HG02610 (cell line): ENCODE results near the gene LRRC18.

ENCODE experiments used
- ATAC-seq: cut with Tn5 transposase; IDR thresholded peaks from one replicate; pipeline ENCODE4 v1.9.1; 2021; ENCODE audit warnings: mild to moderate bottlenecking, moderate library complexity; ENCODE audit not compliant: unreplicated experiment

LRRC18 gene

DNA sequence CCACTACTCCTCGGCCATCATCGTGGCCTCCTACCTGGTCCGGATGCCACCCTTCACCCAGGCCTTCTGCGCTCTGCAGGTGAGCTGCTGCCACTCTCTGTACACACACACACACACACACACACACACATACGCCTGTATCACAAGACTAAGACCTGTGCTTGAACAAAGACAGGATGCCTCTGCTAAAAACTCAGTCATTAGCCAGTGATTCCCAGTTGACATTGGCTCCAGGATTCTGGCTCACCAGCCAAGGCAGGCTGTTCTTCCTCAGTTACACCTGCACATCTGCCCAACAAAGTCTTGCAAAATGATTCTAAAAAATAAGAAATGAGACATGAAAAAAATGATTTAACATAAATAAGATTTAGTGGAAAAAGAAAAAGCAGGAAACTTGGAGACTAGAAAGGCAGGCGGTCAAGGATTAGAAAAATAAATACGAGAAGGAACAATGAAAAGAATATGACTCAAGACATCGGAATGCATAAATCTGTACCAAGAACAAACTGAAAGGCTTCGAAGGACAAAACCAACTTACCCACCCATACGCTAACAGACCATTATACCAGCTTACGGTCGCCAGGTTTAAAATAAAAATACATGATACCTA is 7.4 kb upstream of the LRRC18 start:
- no peak for ATAC-seq

DNA sequence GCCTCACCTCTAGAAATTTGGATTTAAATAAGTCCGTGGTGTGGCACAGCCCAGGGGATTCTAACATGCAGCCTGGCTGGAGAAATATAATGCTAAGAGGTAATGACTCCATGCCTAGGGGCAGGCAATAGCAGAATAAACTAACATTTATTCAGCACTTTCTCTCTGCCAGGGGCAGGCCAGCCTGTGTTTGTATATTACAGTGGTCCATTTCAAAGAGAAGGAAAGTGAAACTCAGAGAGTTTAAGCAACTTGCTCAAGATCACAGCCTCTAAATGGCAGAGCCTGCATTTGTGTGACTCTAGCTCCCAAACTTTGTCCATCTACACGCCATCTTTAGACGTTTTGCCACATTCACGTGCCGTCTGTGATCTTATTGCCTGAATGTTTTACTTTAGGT is 6.7 kb upstream of the LRRC18 start:
- no peak for ATAC-seq

DNA sequence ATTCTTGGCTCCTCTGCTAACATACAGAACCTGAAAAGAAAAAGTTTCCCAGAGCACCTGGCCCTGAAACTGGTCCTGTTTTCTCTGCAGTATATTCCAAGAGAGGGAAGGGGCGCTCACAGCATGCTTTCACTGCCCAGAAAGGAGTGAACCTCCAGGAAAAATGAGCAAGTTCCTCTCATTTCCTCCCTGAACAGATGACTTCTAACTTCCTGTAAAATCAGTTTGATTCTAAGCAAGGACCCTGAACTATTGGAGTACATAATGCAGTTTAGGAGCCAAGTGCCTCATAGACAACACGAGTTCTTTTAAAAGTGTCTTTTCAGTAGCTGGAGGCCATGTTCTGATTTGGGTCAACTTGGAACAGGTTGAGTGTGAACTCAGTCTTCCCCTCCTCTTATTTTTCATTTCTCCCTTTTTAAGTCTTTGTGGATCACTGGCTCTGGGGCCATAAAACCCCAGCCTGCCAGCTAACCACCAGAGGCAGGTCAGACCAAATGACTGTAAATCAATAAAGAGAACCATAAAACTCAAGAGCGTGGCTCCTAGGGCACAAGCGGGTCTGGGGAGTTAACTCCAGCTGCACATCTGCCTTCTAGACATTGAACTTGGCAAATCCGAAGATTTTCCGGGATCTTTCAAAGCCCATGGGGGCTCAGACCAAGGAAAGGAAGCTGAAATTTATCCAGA is 5.9 kb upstream of the LRRC18 start:
- no peak for ATAC-seq

DNA sequence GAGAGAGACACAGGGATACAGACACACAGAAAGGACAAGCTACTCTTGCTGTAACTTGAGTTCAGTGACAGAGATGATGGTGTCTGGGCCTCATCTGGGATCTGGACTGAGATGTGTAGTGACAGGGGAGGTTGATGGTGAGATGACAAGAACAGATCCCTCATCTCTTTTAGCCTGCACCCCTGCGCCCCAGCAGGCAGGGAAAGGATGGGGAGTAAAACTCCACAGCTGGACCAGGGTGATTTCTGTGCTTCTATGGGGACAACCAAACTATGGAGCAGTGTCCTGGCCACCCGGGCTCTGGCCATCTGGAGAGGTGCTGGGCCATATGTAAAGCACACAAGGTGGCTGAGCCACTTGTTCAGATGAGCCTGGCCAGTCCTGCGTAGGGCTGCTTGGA is 4.5 kb upstream of the LRRC18 start:
- ATAC-seq: no peak

DNA sequence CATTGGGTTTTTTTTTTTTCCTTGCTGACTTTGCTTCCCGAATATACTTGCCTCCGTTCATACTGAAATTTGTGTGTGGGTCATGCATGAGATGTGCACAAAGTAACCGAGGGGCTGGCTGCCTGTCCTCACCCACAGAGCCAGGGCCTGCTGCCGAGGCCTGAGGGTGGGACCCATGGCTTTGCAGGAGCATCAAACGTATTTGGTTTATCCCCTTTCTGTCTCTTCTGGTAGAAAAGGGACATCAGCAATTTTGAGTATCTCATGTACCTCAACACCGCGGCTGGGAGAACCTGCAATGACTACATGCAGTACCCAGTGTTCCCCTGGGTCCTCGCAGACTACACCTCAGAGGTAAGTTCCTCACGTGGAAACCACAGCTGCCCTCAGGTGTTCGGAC is 3.5 kb upstream of the LRRC18 start:
- ATAC-seq: no peak

DNA sequence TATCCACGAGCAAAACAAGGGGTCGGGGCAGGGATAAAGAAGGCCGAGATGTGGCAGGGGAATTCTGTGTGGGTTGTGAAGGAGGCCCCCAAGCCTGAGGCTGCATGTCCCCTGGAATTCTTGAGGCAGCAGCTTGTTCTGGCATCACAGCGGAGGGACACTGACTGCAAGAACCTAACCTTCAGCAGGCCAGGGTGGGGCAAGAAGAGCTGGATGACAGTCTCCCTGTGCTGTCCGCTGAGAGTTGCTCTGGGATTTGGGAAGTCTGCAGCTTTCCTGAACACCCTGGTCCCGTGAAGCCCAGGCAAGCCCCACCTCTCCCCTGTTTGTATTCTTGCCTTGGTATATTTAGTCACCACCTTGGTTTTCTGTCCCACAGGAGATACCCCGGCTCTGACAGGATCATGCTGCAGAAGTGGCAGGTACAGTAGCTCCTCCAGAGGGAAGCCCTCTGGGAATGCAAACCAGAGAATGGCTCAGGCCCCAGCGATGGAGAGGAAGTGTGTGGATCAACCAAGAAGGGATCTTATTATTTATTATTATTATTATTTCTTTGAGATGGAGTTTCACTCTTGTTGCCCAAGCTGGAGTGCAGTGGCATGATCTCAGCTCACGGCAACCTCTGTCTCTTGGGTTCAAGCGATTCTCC is 1.9 kb upstream of the LRRC18 start:
- ATAC-seq: no peak

DNA sequence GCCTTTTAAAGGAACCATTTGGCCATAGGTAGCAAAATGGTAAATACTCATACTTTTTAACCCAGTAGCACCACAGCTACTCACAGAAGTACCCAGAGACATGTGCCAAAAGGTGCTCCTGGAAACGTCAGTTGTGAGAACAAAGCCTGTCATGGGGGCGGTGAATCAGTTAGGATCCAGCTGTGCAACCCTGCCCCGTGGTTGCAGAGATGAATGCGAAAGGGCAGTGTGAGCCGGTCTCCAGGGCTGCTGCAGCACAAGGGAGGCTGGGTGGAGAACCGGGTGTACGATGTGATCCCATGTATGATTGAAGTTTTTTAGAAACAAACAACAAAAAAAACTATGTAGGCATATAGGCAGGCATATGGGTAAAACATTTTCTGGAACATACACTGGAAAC is 1.3 kb upstream of the LRRC18 start:
- no peak for ATAC-seq

DNA sequence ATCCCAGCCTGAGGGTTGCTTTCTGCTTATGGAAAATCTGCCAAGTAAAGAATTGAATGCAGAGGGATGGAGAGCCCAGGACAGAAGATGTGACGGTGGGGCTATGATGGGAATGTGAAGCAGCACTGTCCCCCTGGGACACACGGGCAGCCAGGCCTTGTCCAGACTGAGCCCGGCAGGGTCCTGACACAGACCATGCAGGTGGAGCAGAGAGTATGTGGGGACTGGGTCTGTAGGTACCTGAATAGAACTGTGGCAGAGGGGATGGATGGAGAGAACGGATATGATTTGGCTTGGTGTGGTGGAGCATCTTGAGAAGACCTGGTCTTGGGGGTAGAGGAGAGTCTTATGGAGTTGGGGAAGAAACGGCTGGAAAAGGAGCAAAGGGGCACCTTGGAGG is 732 bp upstream of the LRRC18 start:
- ATAC-seq: no peak

DNA sequence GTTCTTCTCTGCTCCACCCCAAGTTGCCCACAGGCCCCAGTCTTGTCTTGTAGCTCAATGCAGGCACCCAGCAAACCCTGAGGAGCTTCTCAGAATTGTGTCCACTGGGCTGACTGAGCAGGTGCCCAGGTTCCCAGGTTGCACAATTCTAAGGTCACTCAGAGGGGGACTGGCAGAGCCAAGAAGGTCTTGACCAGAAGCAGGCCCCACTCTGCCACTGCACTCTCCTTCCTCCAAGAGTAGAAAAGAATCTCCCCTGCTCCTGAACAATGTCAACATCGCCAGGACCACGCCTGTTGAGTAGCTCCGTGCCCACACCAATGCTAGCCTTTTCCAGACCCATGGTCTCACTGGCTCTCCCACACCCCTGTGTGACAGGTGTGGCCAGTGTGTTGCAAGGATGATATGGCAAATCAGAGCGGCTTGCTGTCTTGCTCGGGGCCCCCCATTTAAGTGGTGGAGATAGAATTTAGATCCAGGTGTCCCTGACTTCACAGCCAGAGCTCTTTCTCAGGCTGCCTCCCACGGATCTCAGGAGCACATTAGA is 577 bp downstream of the LRRC18 start:
- ATAC-seq: no peak

DNA sequence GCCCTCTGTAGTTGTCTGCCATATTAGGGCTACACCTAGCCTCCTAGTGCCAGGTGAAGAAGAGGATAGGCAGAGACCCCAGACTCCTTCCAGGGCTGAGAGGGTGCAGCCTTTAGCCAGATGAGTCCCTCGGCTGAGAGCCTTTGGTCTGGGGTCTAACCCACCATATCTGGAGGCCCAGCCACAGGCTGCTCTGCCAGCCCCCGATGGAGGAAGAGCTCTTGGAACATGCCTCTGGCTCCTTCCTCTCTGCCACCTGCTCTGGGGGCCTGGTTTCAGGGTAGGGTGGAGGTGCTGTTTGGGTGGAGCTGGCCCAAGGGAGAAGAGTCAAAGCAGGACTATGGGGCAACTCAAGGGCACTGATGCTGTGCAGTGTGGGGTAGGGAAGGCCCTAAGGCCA is 1.4 kb downstream of the LRRC18 start:
- ATAC-seq: no peak

DNA sequence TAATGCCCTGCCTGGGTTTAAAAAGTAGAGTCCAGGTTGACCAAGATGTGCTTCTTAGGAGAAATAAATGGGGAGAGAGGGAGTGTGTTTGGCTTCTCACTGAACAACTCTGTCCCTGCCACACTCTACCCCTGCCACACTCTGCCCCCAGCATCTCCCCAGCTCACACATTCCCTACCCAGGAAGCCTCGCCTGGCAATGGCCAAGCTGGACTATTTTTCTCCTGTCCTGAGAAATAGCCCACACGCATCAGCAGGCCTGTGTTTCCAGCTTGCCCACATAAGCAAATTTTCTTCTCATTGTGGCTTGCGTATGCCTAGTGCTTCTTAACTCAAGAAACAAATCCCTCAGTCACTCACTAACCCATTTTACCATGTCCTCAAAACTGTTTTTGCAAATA is 1.8 kb downstream of the LRRC18 start:
- no peak for ATAC-seq

DNA sequence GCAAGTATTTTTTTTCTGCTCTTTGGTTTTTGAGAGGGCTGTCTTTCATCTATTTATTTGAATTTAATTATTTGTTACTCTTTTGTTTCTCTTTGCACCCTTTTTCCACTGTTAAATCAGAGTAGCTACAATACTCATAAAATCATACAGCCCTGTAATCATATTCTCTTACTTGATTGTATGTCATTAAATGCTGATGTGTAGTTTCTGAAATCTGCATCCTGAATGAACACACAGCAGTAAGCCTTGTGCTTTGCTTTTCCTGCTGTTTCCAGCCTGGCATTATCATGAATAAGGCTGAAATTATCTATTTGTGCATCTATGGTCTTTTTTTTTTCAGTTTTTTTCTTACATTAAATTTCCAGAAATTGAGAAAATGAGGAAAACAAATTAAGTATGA is 4.1 kb downstream of the LRRC18 start:
- ATAC-seq: no peak

DNA sequence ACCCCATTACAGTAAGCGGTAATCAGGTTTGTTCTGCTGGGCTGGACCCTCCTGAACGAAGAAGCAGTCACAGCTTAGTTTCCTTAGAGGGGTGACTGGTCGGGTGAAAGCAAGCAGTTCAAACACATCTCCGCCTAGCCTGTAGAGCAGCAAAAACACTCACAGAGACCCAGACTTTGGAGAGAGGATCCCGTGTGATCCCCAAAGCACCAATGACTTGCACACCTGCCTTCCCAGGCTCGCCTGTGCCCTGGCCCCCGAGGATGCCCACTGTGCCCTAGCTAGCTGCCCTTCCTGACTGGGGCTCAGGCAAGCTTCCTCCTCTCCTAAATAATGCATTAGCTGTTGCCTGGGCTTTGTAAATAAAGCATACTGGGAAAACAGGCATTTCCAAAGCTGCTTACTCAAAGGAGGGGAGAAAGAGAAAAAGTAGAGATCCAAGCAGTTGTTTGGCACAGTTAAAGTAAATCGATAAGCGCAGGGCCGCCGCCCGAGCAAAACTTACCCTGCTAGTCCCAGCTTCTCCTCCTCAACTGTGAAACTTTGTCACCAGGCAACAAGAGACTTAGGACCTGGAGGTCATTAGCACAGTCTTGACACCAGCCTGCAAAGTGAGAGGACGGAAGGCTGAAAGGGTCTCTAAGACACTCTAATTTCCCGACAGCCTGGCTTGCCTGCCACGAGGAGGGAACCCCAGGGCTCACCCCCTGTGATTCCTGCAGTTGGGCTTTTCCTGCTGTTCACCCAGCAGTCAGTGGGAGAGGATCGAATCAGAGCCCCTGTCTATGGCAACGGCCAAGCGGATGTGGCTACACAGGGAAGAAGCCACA is 4.8 kb downstream of the LRRC18 start:
- no peak for ATAC-seq

DNA sequence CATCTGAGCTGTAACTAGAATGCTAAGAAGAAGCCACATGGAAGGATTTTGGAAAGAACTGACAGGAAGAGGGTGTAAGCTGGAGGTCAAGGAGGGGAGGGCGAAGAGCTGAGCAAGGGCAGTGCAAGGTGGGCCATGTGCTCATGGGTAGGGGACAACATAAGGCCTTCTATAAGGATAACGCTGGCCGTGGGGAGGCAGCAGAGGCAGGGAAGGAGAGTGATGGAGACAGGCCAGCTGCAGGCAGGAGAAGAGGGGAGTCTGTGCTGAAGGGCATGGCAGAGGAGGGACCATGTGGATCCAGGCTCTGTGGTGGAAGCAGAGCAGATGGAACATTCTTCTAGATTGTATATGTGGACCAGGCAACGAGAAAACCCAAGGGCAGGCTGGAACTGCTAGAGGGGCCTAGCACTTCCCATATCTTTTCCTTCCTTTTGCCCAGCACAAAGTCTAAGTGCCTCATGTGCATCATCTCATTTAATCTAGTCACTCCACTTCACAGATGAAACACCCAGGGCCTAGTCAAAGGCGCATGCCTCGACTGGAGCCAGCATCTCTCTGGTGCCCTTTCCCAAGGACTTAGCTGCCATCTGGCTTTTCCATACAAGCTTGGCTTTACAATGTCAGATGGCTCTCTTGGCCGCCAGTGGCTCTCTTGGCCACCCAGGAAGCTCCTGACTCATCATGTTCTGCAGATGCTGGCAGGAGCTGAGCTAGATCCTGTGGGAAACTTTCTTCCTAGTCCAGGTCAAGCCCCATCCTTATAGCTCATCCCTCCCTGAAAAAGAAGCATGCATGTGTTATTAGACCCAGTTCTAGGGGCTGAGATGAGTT is 6.6 kb downstream of the LRRC18 start:
- ATAC-seq: no peak

DNA sequence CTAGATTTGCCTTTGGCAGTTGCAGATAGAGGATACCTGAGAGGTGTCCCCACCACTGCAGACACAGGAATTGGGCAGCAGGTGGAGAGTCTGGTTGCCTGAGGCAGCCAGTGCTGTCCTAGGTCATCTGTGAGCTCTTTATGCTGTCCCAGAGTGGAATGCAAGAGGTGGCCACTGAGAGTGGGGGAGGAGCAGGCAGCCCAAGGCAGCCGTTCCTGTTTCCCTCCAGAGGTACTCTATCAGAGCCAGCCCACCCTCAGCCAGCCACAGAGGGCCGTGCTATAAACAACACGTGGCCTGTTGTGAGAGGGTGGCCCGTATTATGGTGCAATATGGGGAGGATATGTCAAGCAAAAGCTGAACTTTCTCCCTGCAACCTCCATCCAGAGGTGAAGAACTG is 8.5 kb downstream of the LRRC18 start:
- no peak for ATAC-seq

DNA sequence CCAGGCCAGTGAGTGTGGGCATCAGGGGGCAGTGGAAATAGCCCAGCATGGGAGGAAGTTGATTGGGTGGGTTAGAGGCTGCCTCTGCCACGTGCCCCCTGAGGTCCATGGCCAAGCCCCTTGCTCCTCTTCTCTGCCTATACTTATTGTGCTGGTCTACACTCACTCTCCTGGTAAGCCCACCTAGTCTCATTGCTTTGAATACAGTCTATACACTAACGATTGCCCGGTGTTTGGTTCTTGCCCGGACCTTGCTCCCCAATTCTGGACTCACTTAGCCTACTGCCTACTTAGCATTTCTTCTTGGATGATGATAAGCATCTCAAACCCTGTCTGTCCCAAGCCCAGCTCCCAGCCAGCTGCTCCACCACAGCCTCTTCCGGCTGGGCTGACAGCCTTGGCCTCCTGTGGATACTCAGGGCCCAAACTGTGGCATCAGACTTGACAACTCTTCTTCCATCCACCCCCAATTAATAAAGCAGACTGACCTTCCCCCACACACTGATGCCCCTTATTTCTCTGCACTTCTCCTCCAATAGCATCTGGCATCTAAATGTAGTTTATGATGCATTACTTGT is 10.1 kb downstream of the LRRC18 start:
- ATAC-seq: no peak

DNA sequence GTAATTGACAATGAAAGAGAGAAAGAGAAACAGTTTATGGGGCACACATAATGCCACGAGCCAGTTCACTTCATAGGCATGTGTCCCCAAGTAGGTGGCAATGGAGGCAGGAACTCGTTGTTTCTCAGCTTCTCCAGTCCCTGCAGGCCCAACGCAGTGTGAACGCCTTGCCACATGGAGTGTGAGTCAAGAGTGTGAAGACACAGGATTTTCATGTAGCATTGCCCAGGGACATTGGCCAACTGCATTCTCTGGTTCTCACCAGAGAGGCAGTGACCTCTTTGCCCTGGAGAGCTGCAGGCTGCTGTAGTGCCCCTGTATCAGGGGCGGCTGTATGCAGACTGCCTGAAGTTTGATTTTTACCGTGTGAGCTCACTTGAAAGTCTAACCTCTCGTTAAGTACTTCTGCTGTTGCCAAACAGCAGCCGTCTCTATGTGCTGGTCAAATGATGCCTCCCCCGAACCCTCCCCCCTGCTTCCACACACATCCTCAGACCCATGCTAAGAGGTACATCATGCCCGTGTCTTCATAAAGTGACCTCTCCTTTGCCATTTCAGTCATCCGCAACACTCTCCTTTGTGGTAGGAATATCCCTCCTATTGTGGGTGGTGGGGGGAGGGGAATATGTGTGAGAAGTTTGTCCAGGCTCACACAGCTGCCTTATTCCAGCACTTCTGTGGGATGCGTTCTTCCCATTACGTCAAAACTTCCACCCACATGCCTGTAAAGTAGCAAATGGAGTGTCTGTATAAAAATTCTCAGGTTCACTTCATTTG is 12.7 kb downstream of the LRRC18 start:
- no peak for ATAC-seq

DNA sequence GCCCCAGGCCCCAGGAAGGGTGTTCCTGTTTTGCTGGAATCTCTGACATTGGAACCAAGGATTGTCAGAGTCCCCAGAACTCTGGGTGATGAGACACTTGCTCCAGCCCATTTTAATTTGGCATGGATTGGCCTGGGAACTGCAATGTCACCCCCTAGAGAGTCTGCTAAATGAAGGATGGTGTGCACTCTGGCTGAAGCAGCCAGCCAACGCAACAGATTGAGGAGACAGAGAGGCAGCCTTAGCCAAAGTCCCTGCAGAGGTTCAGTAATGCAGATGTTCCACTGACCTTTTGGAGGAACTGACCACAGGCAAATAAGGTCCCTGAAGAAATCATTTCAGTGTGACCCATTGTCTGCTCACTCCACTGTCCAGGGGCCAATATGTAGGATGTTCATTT is 13.4 kb downstream of the LRRC18 start:
- no peak for ATAC-seq

DNA sequence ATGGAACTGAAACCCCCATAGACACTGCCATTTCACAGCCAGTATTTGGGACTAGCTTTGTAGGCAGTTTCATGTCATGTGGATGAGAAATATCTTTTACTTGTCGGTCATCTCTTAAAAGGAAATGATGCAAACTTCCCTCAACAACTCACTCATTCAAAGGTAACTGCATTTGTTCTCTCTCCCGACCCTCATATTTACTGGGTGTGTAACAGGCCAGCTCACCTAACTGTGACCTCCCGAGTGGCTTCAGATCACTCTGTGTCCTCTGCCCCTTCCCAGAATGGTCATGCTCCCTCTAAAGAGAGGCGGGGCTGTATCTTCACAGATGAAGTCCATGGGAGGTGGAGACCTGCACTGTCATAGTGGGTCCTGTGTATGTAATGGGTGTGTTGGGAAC is 14.7 kb downstream of the LRRC18 start:
- no peak for ATAC-seq
